GM12878 (cell line): ENCODE measurements around the gene ATP8B1. TPM values are rescaled to one million over a fixed set of nuclear protein-coding genes. Genes with fewer than 3 reads are reported as not detected.

Experiments
- ATAC-seq: fragments of 200-7000 bp; cut with Tn5 transposase; 3 replicates; pipeline ENCODE4 v1.9.1; 2020; ENCODE audit warnings: mild to moderate bottlenecking, moderate library complexity
- BruUV-seq: library from RNA; stranded (reverse); fragments of 400-500 nt; replicated peaks from 2 replicates; lab custom pipeline; 2021; lab: Mats Ljungman, UMichigan
- CTCF ChIA-PET: fragments of 300-600 bp; sonication (Branson Sonifier 250); formaldehyde crosslinking; extraction: SDS; loops from one replicate; lab custom pipeline; 2021; ENCODE audit warnings: inconsistent platforms; lab: Yijun Ruan, JAX
- POLR2A ChIA-PET: fragments of 350-600 bp; formaldehyde crosslinking; extraction: SDS; loops from one replicate; lab custom pipeline; 2021; ENCODE audit warnings: inconsistent platforms; lab: Charles Lee
- RAD21 ChIA-PET: fragments of 300-600 bp; sonication (Branson Sonifier 250); formaldehyde crosslinking; loops from one replicate; lab custom pipeline; 2023; ENCODE audit warnings: antibody characterized with exemption; ENCODE audit not compliant: unreplicated experiment; lab: Charles Lee
- SMC1A ChIA-PET: fragments of 300-600 bp; sonication (Branson Sonifier 250); formaldehyde crosslinking; loops from one replicate; lab custom pipeline; 2023; ENCODE audit not compliant: unreplicated experiment, uncharacterized antibody; lab: Charles Lee
- DNase-seq: peaks from one replicate; pipeline ENCODE4 v3.0.0-alpha.2; 2011; ENCODE audit warnings: low read depth, low spot score
- FAIRE-seq: peaks from 3 replicates; lab custom pipeline; 2011; peaks lifted over from hg19 to GRCh38; lab: Jason Lieb, UNC
- H2AFZ ChIP-seq: 2 replicates; pipeline ENCODE4 v1.6.0; 2011; ENCODE audit warnings: low read depth, low read length, control low read depth; ENCODE audit not compliant: control insufficient read depth
- H3K27ac ChIP-seq: 2 replicates; pipeline ENCODE4 v1.5.1; 2011; ENCODE audit warnings: control low read depth; ENCODE audit not compliant: control insufficient read depth, insufficient read depth
- H3K27me3 ChIP-seq, 2 experiments: replicated peaks in 1 of 2; 2 replicates each; pipeline versions ENCODE4 v1.6.0 to v1.6.1; 2011; ENCODE audit warnings: low read length in 1 of 2; ENCODE audit not compliant: control insufficient read depth in 2 of 2, insufficient read depth in 2 of 2
- H3K36me3 ChIP-seq, 2 experiments: 2 replicates each; pipeline ENCODE4 v1.5.1; 2011; ENCODE audit warnings: low read length in 1 of 2; ENCODE audit not compliant: control insufficient read depth in 2 of 2, insufficient read depth in 2 of 2
- H3K4me1 ChIP-seq: 2 replicates; pipeline ENCODE4 v1.6.1; 2011; ENCODE audit warnings: mild to moderate bottlenecking, low read length, moderate library complexity, mixed read lengths; ENCODE audit not compliant: control insufficient read depth, insufficient read depth
- H3K4me2 ChIP-seq: 2 replicates; pipeline ENCODE4 v1.6.0; 2011; ENCODE audit warnings: control low read depth; ENCODE audit not compliant: control insufficient read depth, insufficient read depth
- H3K4me3 ChIP-seq: fragments of 200-600 bp; sonication (generic); 2 replicates; pipeline ENCODE4 v1.5.1; 2016
- H3K79me2 ChIP-seq: 2 replicates; pipeline ENCODE4 v1.6.0; 2011; ENCODE audit warnings: low read length; ENCODE audit not compliant: control insufficient read depth, insufficient read depth
- H3K9ac ChIP-seq: 2 replicates; pipeline ENCODE4 v1.8.0; 2011; ENCODE audit warnings: low read length, control low read depth, mixed read lengths; ENCODE audit not compliant: control insufficient read depth, insufficient read depth
- H3K9me3 ChIP-seq: replicated peaks from 3 replicates; pipeline ENCODE4 v1.5.1; 2011; ENCODE audit warnings: mild to moderate bottlenecking, low read length; ENCODE audit not compliant: control insufficient read depth, insufficient read depth
- H4K20me1 ChIP-seq: 2 replicates; pipeline ENCODE4 v1.6.0; 2011; ENCODE audit not compliant: control insufficient read depth, insufficient read depth
- CHD4 ChIP-seq: fragments of 200-600 bp; sonication (generic); IDR thresholded peaks from 2 replicates; pipeline ENCODE4 v1.6.1; 2016; ENCODE audit warnings: mild to moderate bottlenecking
- DPF2 ChIP-seq: fragments of 450-650 bp; IDR thresholded peaks from 2 replicates; pipeline ENCODE4 v1.6.1; 2017; ENCODE audit warnings: mild to moderate bottlenecking
- EGR1 ChIP-seq, 2 experiments: IDR thresholded peaks; 1 replicate in 1 of 2; 2 replicates in 1 of 2; pipeline ENCODE4 v1.6.1; 2011 to 2012; ENCODE audit warnings: low read depth in 2 of 2, low read length in 2 of 2, borderline replicate concordance in 1 of 2, mild to moderate bottlenecking in 1 of 2, moderate library complexity in 1 of 2
- ETV6 ChIP-seq, 2 experiments: fragments of 450-650 bp in 1 of 2; IDR thresholded peaks in 1 of 2; conservative IDR thresholded peaks in 1 of 2; 2 replicates each; pipeline ENCODE4 v1.6.1; 2014; ENCODE audit warnings: antibody characterized with exemption in 1 of 2, borderline replicate concordance in 1 of 2, low read depth in 1 of 2, mild to moderate bottlenecking in 1 of 2, moderate library complexity in 1 of 2
- HDAC6 ChIP-seq: fragments of 200-600 bp; sonication (generic); IDR thresholded peaks from one replicate; pipeline ENCODE4 v1.8.0; 2017; ENCODE audit warnings: antibody characterized with exemption; ENCODE audit not compliant: unreplicated experiment
- NFIC ChIP-seq: IDR thresholded peaks from 2 replicates; pipeline ENCODE4 v1.6.1; 2012; ENCODE audit warnings: low read depth, mild to moderate bottlenecking, inconsistent platforms, low read length, moderate library complexity
- POU2F2 ChIP-seq: IDR thresholded peaks from 3 replicates; pipeline ENCODE4 v1.6.1; 2011; ENCODE audit warnings: low read depth, mild to moderate bottlenecking, low read length, borderline replicate concordance
- RUNX3 ChIP-seq: IDR thresholded peaks from 2 replicates; pipeline ENCODE4 v1.6.1; 2012; ENCODE audit warnings: low read length, inconsistent platforms
- SUPT20H ChIP-seq: IDR thresholded peaks from 2 replicates; pipeline ENCODE4 v1.6.1; 2011; ENCODE audit warnings: low read depth, mild to moderate bottlenecking, low read length, moderate library complexity, borderline replicate concordance; ENCODE audit not compliant: control insufficient read depth
- TCF7 ChIP-seq: IDR thresholded peaks from 2 replicates; pipeline ENCODE4 v1.6.1; 2014; ENCODE audit warnings: antibody characterized with exemption, borderline replicate concordance
- WGBS: methylation state at CpG from one replicate; pipeline ENCODE4 v1.1.6; 2016; ENCODE audit warnings: low lambda C conversion rate; ENCODE audit not compliant: insufficient replicate concordance, insufficient coverage; ENCODE audit errors: missing lambda C conversion rate; 5-methylcytosine and 5-hydroxymethylcytosine counted together
- in situ Hi-C: fragments of 300-500 bp; cut with MboI; formaldehyde crosslinking; loops from 9 replicates; pipeline ENCODE4 v1.14.3; 2018; ENCODE audit warnings: mixed read lengths
- intact Hi-C: fragments of 100-400 bp; cut with micrococcal nuclease; formaldehyde crosslinking; loops from one replicate; pipeline ENCODE4 v1.14.2; 2022; ENCODE audit not compliant: unreplicated experiment
- polyA plus RNA-seq, 11 experiments: library from polyadenylated mRNA; depleted of rRNA in 4 of 11; unstranded in 6 of 11; stranded (reverse) in 5 of 11; fragments of >200 nt; fragmentation: Nextera tagmentation in 4 of 11; fragmentation: Illumina TruSeq in 1 of 11; extraction: Ambion mirVana in 4 of 11; extraction: Trizol in 1 of 11; gene quantifications; 1 replicate in 1 of 11; 2 replicates in 10 of 11; pipeline versions ENCODE4 v1.2.1 to v1.2.3, GENCODE V29; 2011 to 2016; ENCODE audit warnings: inconsistent platforms in 2 of 11, missing spikeins in 2 of 11, low read depth in 1 of 11
- total RNA-seq, 4 experiments: library from RNA; depleted of rRNA in 3 of 4; stranded (reverse); fragments of >200 nt in 3 of 4; fragmentation: Illumina TruSeq in 1 of 4; extraction: Trizol in 1 of 4; gene quantifications; 2 replicates each; pipeline versions ENCODE4 v1.2.1 to v1.2.3, GENCODE V29; 2013 to 2021
- TF ChIP-seq, protein P1 (sequence below): fragments of 450-650 bp; IDR thresholded peaks from 2 replicates; pipeline ENCODE4 v1.6.1; 2017; ENCODE audit warnings: low read depth, mild to moderate bottlenecking, moderate library complexity
- TF ChIP-seq, protein P2 (sequence below): fragments of 150-350 bp; IDR thresholded peaks from 2 replicates; pipeline ENCODE4 v1.6.1; 2014; ENCODE audit warnings: mild to moderate bottlenecking, low read depth, low read length
- TF ChIP-seq, protein P3 (sequence below): fragments of 450-650 bp; IDR thresholded peaks from 2 replicates; pipeline ENCODE4 v1.6.1; 2017; ENCODE audit warnings: mild to moderate bottlenecking, moderate library complexity
- TF ChIP-seq, protein P4 (sequence below): IDR thresholded peaks from 2 replicates; pipeline ENCODE4 v1.6.1; 2012; ENCODE audit warnings: low read depth, low read length, improper control_type of control experiment

The ATP8B1 gene
- total and polyA plus RNA-seq, 10 of the 15 experiments (the other 5 are each of a cell fraction or from before 2014, with no cell fraction given), result 0.03 to 0.37 (median 0.11) TPM

DNA sequence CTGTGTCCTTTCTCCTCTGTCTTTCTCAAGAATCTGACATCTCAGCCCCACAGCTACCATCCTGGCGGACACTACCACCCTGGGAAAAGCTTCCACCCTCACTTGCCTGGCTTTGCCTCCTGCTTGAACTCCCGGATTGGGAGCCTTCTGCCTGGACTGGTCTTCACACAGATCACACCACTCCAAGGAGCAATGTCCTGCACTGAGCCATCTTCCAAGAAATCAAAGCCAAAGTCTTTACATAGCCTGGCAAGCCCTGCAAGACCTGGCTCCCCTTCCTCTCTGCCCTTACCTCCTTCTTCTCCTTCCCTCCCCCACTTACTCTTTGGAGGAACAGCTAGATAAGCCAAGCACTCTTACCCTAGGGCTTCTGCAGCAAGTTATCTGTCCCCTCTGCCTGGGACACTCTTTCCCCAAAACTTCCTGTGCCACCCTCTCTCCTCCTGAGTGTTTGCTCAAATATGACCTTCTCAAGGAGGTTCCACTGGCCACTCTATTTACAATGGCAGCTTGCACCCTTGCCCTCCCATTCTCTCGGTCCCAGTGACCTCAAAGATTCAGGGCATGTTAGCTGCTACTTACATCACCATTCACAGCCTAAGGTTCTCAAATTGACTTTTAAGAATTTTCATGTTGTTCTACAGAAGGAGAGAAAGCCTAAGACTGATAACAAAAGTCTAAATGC lies 9.7 kb downstream of the ATP8B1 start:
- Histone ChIP-seq H3K27ac (no peak overlapping the region), H3K36me3 (no peaks in the 10 kb centered on the region), H3K27me3 (no peaks in the 10 kb centered on the region), H3K4me2 (no peak overlapping the region), H3K9me3 (no peaks in the 10 kb centered on the region; the same call in 2 of the 3 replicates), H3K9ac (no peak overlapping the region), H3K79me2 (no peaks in the 10 kb centered on the region), H2AFZ (no peak overlapping the region), H3K4me1 (no peaks in the 10 kb centered on the region), H4K20me1 (no peaks in the 10 kb centered on the region), H3K4me3 (no peak overlapping the region)
- no peak for DNase-seq
- no peak for ATAC-seq
- 33% methylated on average over 3 of the region's 3 CpGs for WGBS
- ChIA-PET SMC1A (no interaction called here), POLR2A (no interaction called here), CTCF (no interaction called here), RAD21 (no interaction called here)
- intact Hi-C loops, result no loop called here
- TF ChIP-seq EGR1 (IDR thresholded peaks at IDR 0.05; ENCODE audit: borderline replicate concordance in 1 of 2, low read depth in 2 of 2, low read length in 2 of 2), result no peak
- no peak for TF ChIP-seq NFIC
- no peak for TF ChIP-seq CHD4
- TF ChIP-seq, protein P1, sequence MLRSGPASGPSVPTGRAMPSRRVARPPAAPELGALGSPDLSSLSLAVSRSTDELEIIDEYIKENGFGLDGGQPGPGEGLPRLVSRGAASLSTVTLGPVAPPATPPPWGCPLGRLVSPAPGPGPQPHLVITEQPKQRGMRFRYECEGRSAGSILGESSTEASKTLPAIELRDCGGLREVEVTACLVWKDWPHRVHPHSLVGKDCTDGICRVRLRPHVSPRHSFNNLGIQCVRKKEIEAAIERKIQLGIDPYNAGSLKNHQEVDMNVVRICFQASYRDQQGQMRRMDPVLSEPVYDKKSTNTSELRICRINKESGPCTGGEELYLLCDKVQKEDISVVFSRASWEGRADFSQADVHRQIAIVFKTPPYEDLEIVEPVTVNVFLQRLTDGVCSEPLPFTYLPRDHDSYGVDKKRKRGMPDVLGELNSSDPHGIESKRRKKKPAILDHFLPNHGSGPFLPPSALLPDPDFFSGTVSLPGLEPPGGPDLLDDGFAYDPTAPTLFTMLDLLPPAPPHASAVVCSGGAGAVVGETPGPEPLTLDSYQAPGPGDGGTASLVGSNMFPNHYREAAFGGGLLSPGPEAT, result no peak
- TF ChIP-seq POU2F2, result no peak
- TF ChIP-seq HDAC6, result no peak
- TF ChIP-seq, protein P2, sequence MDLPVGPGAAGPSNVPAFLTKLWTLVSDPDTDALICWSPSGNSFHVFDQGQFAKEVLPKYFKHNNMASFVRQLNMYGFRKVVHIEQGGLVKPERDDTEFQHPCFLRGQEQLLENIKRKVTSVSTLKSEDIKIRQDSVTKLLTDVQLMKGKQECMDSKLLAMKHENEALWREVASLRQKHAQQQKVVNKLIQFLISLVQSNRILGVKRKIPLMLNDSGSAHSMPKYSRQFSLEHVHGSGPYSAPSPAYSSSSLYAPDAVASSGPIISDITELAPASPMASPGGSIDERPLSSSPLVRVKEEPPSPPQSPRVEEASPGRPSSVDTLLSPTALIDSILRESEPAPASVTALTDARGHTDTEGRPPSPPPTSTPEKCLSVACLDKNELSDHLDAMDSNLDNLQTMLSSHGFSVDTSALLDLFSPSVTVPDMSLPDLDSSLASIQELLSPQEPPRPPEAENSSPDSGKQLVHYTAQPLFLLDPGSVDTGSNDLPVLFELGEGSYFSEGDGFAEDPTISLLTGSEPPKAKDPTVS, result no peak
- TF ChIP-seq, protein P3, sequence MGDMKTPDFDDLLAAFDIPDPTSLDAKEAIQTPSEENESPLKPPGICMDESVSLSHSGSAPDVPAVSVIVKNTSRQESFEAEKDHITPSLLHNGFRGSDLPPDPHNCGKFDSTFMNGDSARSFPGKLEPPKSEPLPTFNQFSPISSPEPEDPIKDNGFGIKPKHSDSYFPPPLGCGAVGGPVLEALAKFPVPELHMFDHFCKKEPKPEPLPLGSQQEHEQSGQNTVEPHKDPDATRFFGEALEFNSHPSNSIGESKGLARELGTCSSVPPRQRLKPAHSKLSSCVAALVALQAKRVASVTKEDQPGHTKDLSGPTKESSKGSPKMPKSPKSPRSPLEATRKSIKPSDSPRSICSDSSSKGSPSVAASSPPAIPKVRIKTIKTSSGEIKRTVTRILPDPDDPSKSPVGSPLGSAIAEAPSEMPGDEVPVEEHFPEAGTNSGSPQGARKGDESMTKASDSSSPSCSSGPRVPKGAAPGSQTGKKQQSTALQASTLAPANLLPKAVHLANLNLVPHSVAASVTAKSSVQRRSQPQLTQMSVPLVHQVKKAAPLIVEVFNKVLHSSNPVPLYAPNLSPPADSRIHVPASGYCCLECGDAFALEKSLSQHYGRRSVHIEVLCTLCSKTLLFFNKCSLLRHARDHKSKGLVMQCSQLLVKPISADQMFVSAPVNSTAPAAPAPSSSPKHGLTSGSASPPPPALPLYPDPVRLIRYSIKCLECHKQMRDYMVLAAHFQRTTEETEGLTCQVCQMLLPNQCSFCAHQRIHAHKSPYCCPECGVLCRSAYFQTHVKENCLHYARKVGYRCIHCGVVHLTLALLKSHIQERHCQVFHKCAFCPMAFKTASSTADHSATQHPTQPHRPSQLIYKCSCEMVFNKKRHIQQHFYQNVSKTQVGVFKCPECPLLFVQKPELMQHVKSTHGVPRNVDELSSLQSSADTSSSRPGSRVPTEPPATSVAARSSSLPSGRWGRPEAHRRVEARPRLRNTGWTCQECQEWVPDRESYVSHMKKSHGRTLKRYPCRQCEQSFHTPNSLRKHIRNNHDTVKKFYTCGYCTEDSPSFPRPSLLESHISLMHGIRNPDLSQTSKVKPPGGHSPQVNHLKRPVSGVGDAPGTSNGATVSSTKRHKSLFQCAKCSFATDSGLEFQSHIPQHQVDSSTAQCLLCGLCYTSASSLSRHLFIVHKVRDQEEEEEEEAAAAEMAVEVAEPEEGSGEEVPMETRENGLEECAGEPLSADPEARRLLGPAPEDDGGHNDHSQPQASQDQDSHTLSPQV, result no peak
- no peak for TF ChIP-seq TCF7
- TF ChIP-seq ETV6 (conservative IDR thresholded peaks at IDR 0.05 in 1 of 2, IDR thresholded peaks at IDR 0.05 in 1 of 2; ENCODE audit: borderline replicate concordance in 1 of 2, low read depth in 1 of 2), result no peak
- no peak for TF ChIP-seq DPF2
- no peak for TF ChIP-seq RUNX3
- TF ChIP-seq, protein P4, sequence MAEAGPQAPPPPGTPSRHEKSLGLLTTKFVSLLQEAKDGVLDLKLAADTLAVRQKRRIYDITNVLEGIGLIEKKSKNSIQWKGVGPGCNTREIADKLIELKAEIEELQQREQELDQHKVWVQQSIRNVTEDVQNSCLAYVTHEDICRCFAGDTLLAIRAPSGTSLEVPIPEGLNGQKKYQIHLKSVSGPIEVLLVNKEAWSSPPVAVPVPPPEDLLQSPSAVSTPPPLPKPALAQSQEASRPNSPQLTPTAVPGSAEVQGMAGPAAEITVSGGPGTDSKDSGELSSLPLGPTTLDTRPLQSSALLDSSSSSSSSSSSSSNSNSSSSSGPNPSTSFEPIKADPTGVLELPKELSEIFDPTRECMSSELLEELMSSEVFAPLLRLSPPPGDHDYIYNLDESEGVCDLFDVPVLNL, result no peak
- TF ChIP-seq SUPT20H, result no peak
- in situ Hi-C loops, result no loop called here
- BruUV-seq, result no TSS peak
- no peak for FAIRE-seq
